Common myeloid progenitor, CD34-positive (primary cell): ENCODE data around the gene ARHGEF16.

ENCODE experiments used
- CTCF ChIA-PET: fragments of 350-600 bp; sonication (Branson Sonifier 250); formaldehyde crosslinking; loops from one replicate; lab custom pipeline; 2021; ENCODE audit warnings: antibody characterized with exemption; lab: Charles Lee
- POLR2A ChIA-PET: fragments of 350-600 bp; sonication (Branson Sonifier 250); formaldehyde crosslinking; loops from one replicate; lab custom pipeline; 2021; ENCODE audit warnings: antibody characterized with exemption; lab: Charles Lee
- DNase-seq, 3 donors: peaks; one replicate each; pipeline versions ENCODE4 v3.0.0 to v3.0.0-alpha.2; 2013
- H3K27ac ChIP-seq, 2 experiments: 1 replicate in 1 of 2; 2 replicates in 1 of 2; pipeline ENCODE4 v1.7.0; 2013; ENCODE audit warnings: inconsistent platforms in 2 of 2, low read length in 2 of 2, mild to moderate bottlenecking in 2 of 2, low read depth in 1 of 2, moderate library complexity in 1 of 2; ENCODE audit not compliant: severe bottlenecking in 2 of 2, insufficient read depth in 1 of 2, poor library complexity in 1 of 2
- H3K27me3 ChIP-seq, 5 experiments: replicated peaks in 2 of 5; 1 replicate in 3 of 5; 2 replicates in 2 of 5; pipeline versions ENCODE4 v1.6.1 to v1.7.0; 2013; ENCODE audit warnings: low read length in 4 of 5, mild to moderate bottlenecking in 2 of 5, moderate library complexity in 2 of 5, inconsistent platforms in 1 of 5; ENCODE audit not compliant: insufficient read depth in 5 of 5, control insufficient read depth in 4 of 5
- H3K36me3 ChIP-seq, 4 experiments: 1 replicate in 2 of 4; 2 replicates in 2 of 4; pipeline versions ENCODE4 v1.6.1 to v1.7.0; 2013; ENCODE audit warnings: low read length in 3 of 4, control low read depth in 1 of 4, mild to moderate bottlenecking in 1 of 4; ENCODE audit not compliant: control insufficient read depth in 4 of 4, insufficient read depth in 4 of 4
- H3K4me1 ChIP-seq, 4 experiments: 1 replicate in 3 of 4; 2 replicates in 1 of 4; pipeline versions ENCODE4 v1.6.1 to v1.7.1; 2013; ENCODE audit warnings: low read length in 3 of 4, mild to moderate bottlenecking in 3 of 4, control low read depth in 1 of 4, inconsistent platforms in 1 of 4, moderate library complexity in 1 of 4; ENCODE audit not compliant: control insufficient read depth in 4 of 4, insufficient read depth in 4 of 4; ENCODE audit errors: control extremely low read depth in 1 of 4
- H3K4me3 ChIP-seq, 7 experiments: 1 replicate in 4 of 7; 2 replicates in 3 of 7; pipeline versions ENCODE4 v1.5.1 to v1.7.0; 2013; ENCODE audit warnings: mild to moderate bottlenecking in 7 of 7, low read length in 6 of 7, moderate library complexity in 6 of 7, inconsistent platforms in 2 of 7, low read depth in 2 of 7, control low read depth in 1 of 7; ENCODE audit not compliant: insufficient read depth in 4 of 7, control insufficient read depth in 1 of 7; ENCODE audit errors: extremely low read depth in 1 of 7
- H3K9me3 ChIP-seq, 5 experiments: 1 replicate in 4 of 5; 2 replicates in 1 of 5; pipeline versions ENCODE4 v1.6.1 to v1.7.1; 2013; ENCODE audit warnings: low read length in 4 of 5, mild to moderate bottlenecking in 2 of 5, inconsistent platforms in 1 of 5, low read depth in 1 of 5, moderate library complexity in 1 of 5; ENCODE audit not compliant: control insufficient read depth in 4 of 5, insufficient read depth in 2 of 5; ENCODE audit errors: control extremely low read depth in 1 of 5
- WGBS: methylation state at CpG from one replicate; pipeline ENCODE4 v1.1.5; 2013; ENCODE audit not compliant: insufficient coverage; 5-methylcytosine and 5-hydroxymethylcytosine counted together

ARHGEF16 gene

GRCh38 chr1:3417082-3417739 lies 37.3 kb upstream of the ARHGEF16 start:
- H3K4me1 ChIP-seq, result peaks cover 0 to 10% (median 8%) of the 10 kb centered on the region in 4 experiments
- DNase-seq, result peak in 1 of 3 donors; percentile 32
- H3K27me3 ChIP-seq, result no peaks in the 10 kb centered on the region
- WGBS, result 98% methylated on average over 5 of the region's 6 CpGs
- H3K27ac ChIP-seq, result no peak overlapping the region
- CTCF ChIA-PET, result interaction anchor here (1.8 to 1.9 kb wide), 2 partner anchors 12 to 14 kb away, joined by 4 to 6 read pairs; no protein-coding TSS in a partner anchor
- POLR2A ChIA-PET, result no interaction called here
- H3K36me3 ChIP-seq, result peaks cover 0 to 16% (median 3%) of the 10 kb centered on the region in 4 experiments
- no peak overlapping the region for H3K4me3 ChIP-seq
- H3K9me3 ChIP-seq, result peaks cover 0 to 11% (median 3%) of the 10 kb centered on the region in 5 experiments

- no peak overlapping the region for H3K4me3 ChIP-seq
- peaks cover 0 to 17% (median 12%) of the 10 kb centered on the region in 4 experiments for H3K4me1 ChIP-seq
- H3K9me3 ChIP-seq, result peaks cover 0 to 11% (median 3%) of the 10 kb centered on the region in 5 experiments
- WGBS, result 95% methylated on average over 9 of the region's 9 CpGs
- ChIA-PET CTCF (interaction anchor here (1.8 to 1.9 kb wide), 2 partner anchors 12 to 15 kb away, joined by 4 to 6 read pairs; no protein-coding TSS in a partner anchor), POLR2A (no interaction called here)
- H3K36me3 ChIP-seq, result peaks cover 0 to 16% (median 3%) of the 10 kb centered on the region in 4 experiments
- no peak for DNase-seq
- no peak overlapping the region for H3K27ac ChIP-seq
- no peaks in the 10 kb centered on the region for H3K27me3 ChIP-seq
These were observed 36.5 kb upstream of the ARHGEF16 start for GRCh38 chr1:3417934-3418333.

DNA sequence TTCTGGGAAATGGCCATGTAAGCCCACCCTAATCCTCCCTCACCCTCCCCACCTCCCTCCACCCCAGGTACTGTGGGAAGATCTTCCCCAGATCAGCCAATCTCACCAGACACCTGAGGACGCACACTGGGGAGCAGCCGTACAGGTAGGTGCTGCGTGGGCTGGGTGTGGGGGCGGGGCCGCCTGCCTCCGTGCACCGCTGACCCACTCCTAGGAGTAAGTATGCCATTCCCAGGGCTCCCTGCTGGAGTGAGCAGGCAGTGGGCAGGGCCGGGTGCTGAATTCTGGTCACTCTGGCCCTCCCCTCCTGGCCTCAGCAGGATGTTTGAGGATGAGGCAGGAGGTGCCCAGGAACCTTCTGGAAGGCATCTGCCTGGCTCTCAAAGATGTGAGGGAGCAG lies 35.9 kb upstream of the ARHGEF16 start:
- DNase-seq, result no peak
- no peak overlapping the region for H3K4me3 ChIP-seq
- WGBS, result 98% methylated on average over 8 of the region's 8 CpGs
- H3K9me3 ChIP-seq, result peaks cover 0 to 11% (median 3%) of the 10 kb centered on the region in 5 experiments
- peaks cover 0 to 16% (median 3%) of the 10 kb centered on the region in 4 experiments for H3K36me3 ChIP-seq
- ChIA-PET CTCF (no interaction called here), POLR2A (no interaction called here)
- no peaks in the 10 kb centered on the region for H3K27me3 ChIP-seq
- H3K27ac ChIP-seq, result no peak overlapping the region
- peaks cover 0 to 23% (median 18%) of the 10 kb centered on the region in 4 experiments for H3K4me1 ChIP-seq

- over 99% methylated on average over 9 of the region's 15 CpGs for WGBS
- POLR2A ChIA-PET, result no interaction called here
- Histone ChIP-seq H3K9me3 (peaks cover 0 to 11% (median 3%) of the 10 kb centered on the region in 5 experiments), H3K4me1 (peaks cover 0 to 30% (median 23%) of the 10 kb centered on the region in 4 experiments), H3K27me3 (no peaks in the 10 kb centered on the region), H3K27ac (no peak overlapping the region), H3K4me3 (no peak overlapping the region), H3K36me3 (peaks cover 0 to 16% (median 3%) of the 10 kb centered on the region in 4 experiments)
- no peak for DNase-seq
- CTCF ChIA-PET, result interaction anchor here (0.8 kb wide), 1 partner anchor 98 kb away, joined by 3 read pairs; no protein-coding TSS in a partner anchor
These were observed 34.9 kb upstream of the ARHGEF16 start for GRCh38 chr1:3419415-3420204.

DNA sequence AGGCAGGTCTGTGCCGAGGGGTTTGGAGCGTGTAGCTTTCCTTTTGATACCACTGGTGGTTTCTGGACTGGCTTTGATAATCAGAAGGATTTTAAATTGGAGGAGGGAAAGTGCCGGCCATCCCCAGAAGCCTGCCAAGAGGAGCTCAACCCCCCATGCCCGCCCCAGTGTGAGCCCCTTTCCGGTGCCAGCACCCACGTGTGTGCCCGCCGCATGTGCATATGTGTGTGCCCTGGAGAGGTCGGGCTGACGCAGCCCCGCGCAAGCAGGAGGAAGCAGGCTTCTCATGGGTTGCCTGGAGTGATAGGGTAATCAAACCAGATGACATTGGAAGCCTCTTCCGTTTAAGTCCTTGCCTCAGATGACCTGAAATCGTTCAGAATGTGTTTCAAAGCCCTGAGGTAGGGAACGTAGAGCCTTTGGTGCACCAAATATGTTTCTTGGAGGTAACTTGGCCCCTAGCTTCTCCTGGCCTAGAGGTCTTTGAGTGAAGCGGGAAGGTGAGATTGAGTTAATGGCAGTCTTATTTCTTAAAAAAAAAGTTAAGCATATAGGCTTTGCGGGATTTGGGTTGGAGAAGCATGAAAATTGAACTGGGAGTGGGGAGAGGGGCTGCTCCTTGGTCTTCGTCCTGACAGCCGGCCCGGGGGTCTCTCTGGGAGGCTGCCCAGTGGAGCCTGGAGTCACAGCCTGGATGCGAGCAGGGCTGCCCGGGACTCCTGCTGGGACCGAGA lies 34.1 kb upstream of the ARHGEF16 start:
- Histone ChIP-seq H3K4me1 (peaks cover 0 to 32% (median 24%) of the 10 kb centered on the region in 4 experiments), H3K27ac (no peak overlapping the region), H3K36me3 (peaks cover 0 to 16% (median 3%) of the 10 kb centered on the region in 4 experiments), H3K9me3 (peaks cover 0 to 11% (median 3%) of the 10 kb centered on the region in 5 experiments), H3K27me3 (no peaks in the 10 kb centered on the region), H3K4me3 (no peak overlapping the region)
- CTCF ChIA-PET, result interaction anchor here (0.8 kb wide), 1 partner anchor 97 kb away, joined by 3 read pairs; no protein-coding TSS in a partner anchor
- POLR2A ChIA-PET, result no interaction called here
- 93% methylated on average over 21 of the region's 23 CpGs for WGBS
- no peak for DNase-seq

DNA sequence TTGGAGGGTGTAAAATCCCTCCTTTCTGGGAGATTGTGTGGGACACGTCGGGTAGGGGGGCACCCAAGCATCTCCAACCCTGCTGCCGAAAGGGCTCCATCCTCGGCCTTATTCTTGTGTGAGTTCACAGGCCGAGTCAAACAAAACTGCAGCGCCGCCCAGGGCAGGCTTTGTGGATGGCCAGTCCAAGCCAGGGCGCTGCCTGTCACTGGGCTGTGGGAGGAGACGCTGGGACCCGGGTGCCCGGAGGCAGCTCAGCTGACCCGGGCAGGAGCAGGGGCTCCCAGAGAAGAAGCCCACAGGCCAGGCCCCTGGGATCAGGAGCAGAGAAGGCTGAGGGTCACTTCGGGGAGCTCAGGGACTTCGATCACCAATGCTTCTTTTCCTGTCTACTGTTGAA lies 31.8 kb upstream of the ARHGEF16 start:
- Histone ChIP-seq H3K27me3 (no peaks in the 10 kb centered on the region), H3K4me3 (no peak overlapping the region), H3K4me1 (peaks cover 0 to 32% (median 24%) of the 10 kb centered on the region in 4 experiments), H3K27ac (no peak overlapping the region), H3K36me3 (peaks cover 0 to 30% (median 5%) of the 10 kb centered on the region in 4 experiments), H3K9me3 (peaks cover 0 to under 1% (median 0%) of the 10 kb centered on the region in 5 experiments)
- WGBS, result 84% methylated on average over 14 of the region's 14 CpGs
- CTCF ChIA-PET, result interaction anchor here (0.6 to 3.7 kb wide), 4 partner anchors 356 to 606 kb away, joined by 3 to 20 read pairs (median 8); no protein-coding TSS in a partner anchor
- POLR2A ChIA-PET, result interaction anchor here (0.6 kb wide), 1 partner anchor 933 kb away, joined by 3 read pairs; no protein-coding TSS in a partner anchor
- DNase-seq, result no peak
